ENCODE data around the gene ETV7. TPM values are rescaled to one million over a fixed set of nuclear protein-coding genes. Genes with fewer than 3 reads are reported as not detected.

ETV7 gene
- total RNA-seq (2022; extraction: Qiagen RNA extraction), result 0.09 to 0.24 TPM (median 0.15 TPM) in 3 of 5 replicates, not detected in the others

DNA sequence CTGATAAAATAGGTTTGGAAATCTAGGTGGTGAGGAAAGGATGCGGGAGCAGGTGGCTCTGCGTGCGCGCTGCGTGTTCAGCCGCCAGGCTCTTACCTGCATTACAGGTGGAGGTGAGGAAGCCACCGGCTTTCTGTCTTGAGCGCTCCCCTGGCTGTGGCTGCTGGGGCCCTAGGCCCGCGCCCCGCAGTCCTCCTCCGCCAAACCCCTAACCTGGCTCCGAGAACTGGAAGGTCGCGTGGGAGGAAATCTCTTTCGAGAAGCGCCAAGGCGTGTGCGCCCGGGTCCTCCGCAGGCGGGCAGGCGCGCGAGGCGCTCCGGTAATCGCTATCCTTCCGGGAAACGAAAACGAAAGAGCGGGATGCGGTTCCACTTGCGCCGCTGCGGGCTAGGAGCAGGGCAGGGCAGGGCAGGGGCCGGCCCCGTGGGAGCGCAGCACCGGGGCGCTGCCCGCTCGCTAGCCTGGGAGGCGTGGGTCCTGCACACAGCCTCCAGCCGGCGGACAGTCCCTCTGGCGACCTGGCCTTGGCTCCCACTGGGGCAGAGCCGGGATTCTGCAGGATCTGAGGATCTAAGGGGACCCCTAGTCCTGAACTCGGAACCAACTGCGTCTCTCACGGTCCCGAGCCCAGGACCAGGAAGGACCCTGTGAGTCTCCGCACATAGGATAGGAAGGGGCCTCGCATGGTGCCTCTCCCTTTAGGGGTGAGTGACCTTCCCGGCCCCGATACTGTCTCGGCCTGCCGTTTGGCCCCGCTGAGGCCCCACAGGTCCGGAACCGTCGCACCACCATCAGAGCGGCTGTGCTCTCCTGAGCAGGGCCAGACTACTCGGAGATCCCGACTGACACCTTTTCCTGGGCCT lies at the start of gene ETV7:
Gene ETV7, minus strand, starts transcription at position 230 of the 864 bp plus-strand sequence. Its CDS starts 128 bp downstream, at position 102.

DNA sequence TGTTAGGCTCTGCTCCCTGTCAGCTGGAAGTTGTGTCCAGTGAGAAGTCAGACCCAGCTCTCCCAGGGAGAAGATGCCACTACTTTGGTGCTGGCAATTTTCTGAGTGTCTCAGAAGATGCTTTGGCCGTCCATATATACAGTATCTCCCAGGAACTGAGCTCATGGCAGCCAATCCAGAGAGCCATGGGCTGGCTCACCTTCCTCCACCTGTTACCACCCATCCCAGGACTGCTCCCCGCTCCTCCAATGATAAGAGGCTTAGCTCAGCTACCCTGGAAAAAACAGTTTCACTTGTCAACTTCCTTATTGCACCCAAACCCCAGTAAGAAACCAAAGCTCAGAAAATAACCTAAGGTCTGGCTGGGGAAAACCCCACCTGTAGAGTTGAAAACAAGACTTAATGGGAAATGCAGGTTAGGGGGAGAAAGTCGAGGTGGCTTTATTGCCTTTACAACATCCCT lies 50.7 kb downstream of the ETV7 start, which contains the start of gene BNIP5:
Gene BNIP5, minus strand, starts transcription at position 110 of the 463 bp plus-strand sequence. CDS start 6,198 bp downstream, outside the sequence.

Other genes starting within 250 kb of the ETV7 start
- gene BRPF3, start 190.9 kb downstream of the ETV7 start, total RNA-seq (2022; extraction: Qiagen RNA extraction), result 9.1 to 10.8 TPM (median 10.0 TPM) in 5 replicates
- 0.08 TPM in 1 of 5 replicates, not detected in the others for gene PNPLA1, start 117.6 kb downstream of the ETV7 start, total RNA-seq (2022; extraction: Qiagen RNA extraction)
- gene BNIP5, start 50.8 kb downstream of the ETV7 start, total RNA-seq (2022; extraction: Qiagen RNA extraction), result 0.02 to 0.05 TPM (median 0.03 TPM) in 4 of 5 replicates, not detected in the other
- gene PXT1, start 55.2 kb upstream of the ETV7 start, total RNA-seq (2022; extraction: Qiagen RNA extraction), result 0.03 TPM in 1 of 5 replicates, not detected in the others
- gene KCTD20, start 55.3 kb upstream of the ETV7 start, total RNA-seq (2022; extraction: Qiagen RNA extraction), result 16.6 to 21.9 TPM (median 17.4 TPM) in 5 replicates
- gene STK38, start 159.8 kb upstream of the ETV7 start, total RNA-seq (2022; extraction: Qiagen RNA extraction), result 14.9 to 18.9 TPM (median 16.7 TPM) in 5 replicates
- gene SRSF3, start 206.7 kb upstream of the ETV7 start, total RNA-seq (2022; extraction: Qiagen RNA extraction), result 491 to 694 TPM (median 517 TPM) in 5 replicates

Data from A549 treated with Hydrocortisone at 1 μM for 4 hours (cell line).